Measurements from ENCODE around the gene SHROOM2. TPM values are rescaled to one million over a fixed set of nuclear protein-coding genes. Genes with fewer than 3 reads are reported as not detected.

Gene SHROOM2
- total RNA-seq, 1 experiment from 2014 or later = 13.9 TPM

DNA sequence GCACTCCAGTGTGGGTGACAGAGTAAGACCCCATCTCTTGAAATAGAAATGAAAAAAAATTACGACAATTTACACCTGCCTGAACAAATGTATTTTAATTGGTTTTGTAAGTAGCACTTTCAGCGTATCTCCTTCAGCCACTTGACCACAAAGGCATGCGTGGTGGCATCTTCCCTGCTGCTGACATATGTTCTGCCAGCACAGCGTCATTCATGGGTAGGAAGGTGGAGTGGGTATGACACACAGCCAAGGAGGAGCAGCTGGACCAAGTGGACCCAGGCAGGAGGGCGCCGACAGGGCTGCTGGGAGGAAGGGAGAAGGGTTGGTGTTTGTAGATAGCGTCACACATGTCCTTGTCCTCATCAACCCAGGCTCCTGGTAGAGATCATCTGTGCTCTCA is 152.3 kb downstream of the SHROOM2 start:
- DNase-seq = no peak

More for the DNA sequence above, 152.3 kb downstream of the SHROOM2 start:
- Histone ChIP-seq H2BK15ac (ENCODE audit: low read depth, low read length) (no peak overlapping the region), H3K27me3 (ENCODE audit: insufficient read depth, low read length) (no peaks in the 10 kb centered on the region), H3K4me1 (ENCODE audit: insufficient read depth, low read length) (no peaks in the 10 kb centered on the region), H4K5ac (ENCODE audit: insufficient read length, low read depth, low read length) (no peak overlapping the region), H2BK5ac (ENCODE audit: insufficient read length, low read length) (no peak overlapping the region), H2BK12ac (ENCODE audit: insufficient read length, low read depth, low read length) (no peak overlapping the region), H3K18ac (ENCODE audit: insufficient read length, low read depth, low read length) (peak overlapping the region; percentile 39), H3K27ac (ENCODE audit: insufficient read length, low read depth, low read length) (no peak overlapping the region), H4K20me1 (ENCODE audit: control insufficient read depth, insufficient read depth, insufficient read length) (no peaks in the 10 kb centered on the region), H3K56ac (ENCODE audit: insufficient read length, low read depth, low read length) (no peak overlapping the region), H2AFZ (ENCODE audit: low read length) (no peak overlapping the region), H3K23me2 (ENCODE audit: insufficient read length, low read depth, low read length, poor library complexity, severe bottlenecking) (no peaks in the 10 kb centered on the region), H3K14ac (ENCODE audit: insufficient read depth, low read length) (no peak overlapping the region), H3K23ac (ENCODE audit: insufficient read length, low read depth, low read length) (no peak overlapping the region), H3K9ac (ENCODE audit: extremely low read depth, insufficient read length, low read length) (no peak overlapping the region), H3K79me2 (ENCODE audit: insufficient read depth, low read length) (no peaks in the 10 kb centered on the region), H4K8ac (replicated peaks; ENCODE audit: insufficient read length, low read depth, low read length) (no peak overlapping the region), H3K4me2 (ENCODE audit: insufficient read depth, insufficient read length, low read length) (no peak overlapping the region), H2AK5ac (ENCODE audit: insufficient read length, low read length) (no peak overlapping the region), H3K79me1 (ENCODE audit: insufficient read depth, low read depth, low read length, poor library complexity, severe bottlenecking) (no peaks in the 10 kb centered on the region), H2BK20ac (ENCODE audit: low read depth, low read length, poor library complexity, severe bottlenecking) (no peak overlapping the region), H3K9me3 (ENCODE audit: control insufficient read depth, low read depth, low read length) (no peaks in the 10 kb centered on the region), H2BK120ac (ENCODE audit: low read depth, low read length, poor library complexity, severe bottlenecking) (no peak overlapping the region), H3K4ac (ENCODE audit: low read depth, low read length) (no peak overlapping the region), H4K91ac (ENCODE audit: insufficient read length, low read depth, low read length) (no peak overlapping the region), H3T11ph (ENCODE audit: low read length) (no peak overlapping the region)
- H3K4me3 Mint-ChIP-seq = no peak overlapping the region
- H3K9me3 Mint-ChIP-seq = peaks cover 10 to 47% of the 10 kb centered on the region in 2 experiments
- TF ChIP-seq, protein P1, sequence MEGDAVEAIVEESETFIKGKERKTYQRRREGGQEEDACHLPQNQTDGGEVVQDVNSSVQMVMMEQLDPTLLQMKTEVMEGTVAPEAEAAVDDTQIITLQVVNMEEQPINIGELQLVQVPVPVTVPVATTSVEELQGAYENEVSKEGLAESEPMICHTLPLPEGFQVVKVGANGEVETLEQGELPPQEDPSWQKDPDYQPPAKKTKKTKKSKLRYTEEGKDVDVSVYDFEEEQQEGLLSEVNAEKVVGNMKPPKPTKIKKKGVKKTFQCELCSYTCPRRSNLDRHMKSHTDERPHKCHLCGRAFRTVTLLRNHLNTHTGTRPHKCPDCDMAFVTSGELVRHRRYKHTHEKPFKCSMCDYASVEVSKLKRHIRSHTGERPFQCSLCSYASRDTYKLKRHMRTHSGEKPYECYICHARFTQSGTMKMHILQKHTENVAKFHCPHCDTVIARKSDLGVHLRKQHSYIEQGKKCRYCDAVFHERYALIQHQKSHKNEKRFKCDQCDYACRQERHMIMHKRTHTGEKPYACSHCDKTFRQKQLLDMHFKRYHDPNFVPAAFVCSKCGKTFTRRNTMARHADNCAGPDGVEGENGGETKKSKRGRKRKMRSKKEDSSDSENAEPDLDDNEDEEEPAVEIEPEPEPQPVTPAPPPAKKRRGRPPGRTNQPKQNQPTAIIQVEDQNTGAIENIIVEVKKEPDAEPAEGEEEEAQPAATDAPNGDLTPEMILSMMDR (conservative IDR thresholded peaks at IDR 0.05) = no peak
- WGBS (ENCODE audit: extremely low coverage, insufficient read length, low lambda C conversion rate) = no CpG with 5 or more reads among the region's 7 CpGs
- peaks cover 43 to 54% (median 52%) of the 10 kb centered on the region in 3 experiments; a peak in 6 of 7 replicates for H3K36me3 Mint-ChIP-seq (ENCODE audit: insufficient read depth in 1 of 3, low read depth in 3 of 3)
- no peak overlapping the region for H3K27ac Mint-ChIP-seq
- H3K4me1 Mint-ChIP-seq = peaks cover 0 to 3% of the 10 kb centered on the region in 2 experiments; a peak in 1 of 4 replicates
- H3K27me3 Mint-ChIP-seq (ENCODE audit: low read depth) = no peaks in the 10 kb centered on the region
